ENCODE measurements around the gene ST8SIA6. TPM values are rescaled to one million over a fixed set of nuclear protein-coding genes. Genes with fewer than 3 reads are reported as not detected.

ST8SIA6 gene
- total and polyA plus RNA-seq, 4 experiments from 2014 or later, result 0.30 to 0.58 (median 0.52) TPM; not detected in 1

DNA sequence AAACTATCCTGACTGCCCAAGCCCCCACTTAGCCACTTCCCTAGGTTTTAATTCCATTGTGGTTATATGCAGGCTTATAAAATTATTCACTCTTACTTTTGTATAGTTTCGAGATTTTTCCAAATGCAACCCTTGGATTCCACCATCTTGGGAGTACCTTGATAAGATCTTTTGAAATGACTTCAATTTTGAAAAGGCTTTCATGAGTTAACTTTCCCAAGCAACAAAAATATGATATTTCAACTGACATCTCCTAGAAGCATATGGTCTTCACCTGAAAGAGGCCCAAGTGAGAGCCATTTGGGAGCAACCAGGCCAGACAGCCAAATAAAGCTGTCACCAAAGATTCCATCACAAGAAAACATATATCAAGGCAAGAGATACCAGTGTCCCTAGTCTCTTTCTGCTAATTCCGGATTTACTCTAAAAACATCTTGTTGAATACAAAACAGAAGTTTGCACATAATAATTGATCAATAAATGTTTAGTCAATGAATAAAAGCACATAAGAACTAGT is 1.7 kb upstream of the ST8SIA6 start:
- CTCF ChIA-PET (ENCODE audit: partially characterized antibody), result no interaction called here
- Mint-ChIP-seq H3K9me3 (no peaks in the 10 kb centered on the region), H3K4me1 (peaks cover 13 to 34% (median 17%) of the 10 kb centered on the region in 4 donors), H3K27me3 (peaks cover 5 to 6% of the 10 kb centered on the region in 2 donors), H3K27ac (no peak overlapping the region), H3K36me3 (no peaks in the 10 kb centered on the region), H3K4me3 (peak overlapping the region in 1 of 8 donors; percentile 34)
- POLR2A ChIA-PET (ENCODE audit: partially characterized antibody), result no interaction called here
- no peak for DNase-seq
- H3K4me3 ChIP-seq (ENCODE audit: low read length in 2 of 2), result no peak overlapping the region
- H3K36me3 ChIP-seq (ENCODE audit: insufficient read depth, low read length), result no peaks in the 10 kb centered on the region
- H3K27me3 ChIP-seq (ENCODE audit: insufficient read depth, low read length), result no peaks in the 10 kb centered on the region
- intact Hi-C loops (cut with micrococcal nuclease), result no loop called here
- H3K4me1 ChIP-seq (ENCODE audit: insufficient read depth, low read length), result peaks cover 9% of the 10 kb centered on the region
- no peaks in the 10 kb centered on the region for H3K9me3 ChIP-seq (ENCODE audit: control insufficient read depth in 1 of 2, low read length in 2 of 2)
- no peak overlapping the region for H3K27ac ChIP-seq (ENCODE audit: low read depth, low read length)

DNA sequence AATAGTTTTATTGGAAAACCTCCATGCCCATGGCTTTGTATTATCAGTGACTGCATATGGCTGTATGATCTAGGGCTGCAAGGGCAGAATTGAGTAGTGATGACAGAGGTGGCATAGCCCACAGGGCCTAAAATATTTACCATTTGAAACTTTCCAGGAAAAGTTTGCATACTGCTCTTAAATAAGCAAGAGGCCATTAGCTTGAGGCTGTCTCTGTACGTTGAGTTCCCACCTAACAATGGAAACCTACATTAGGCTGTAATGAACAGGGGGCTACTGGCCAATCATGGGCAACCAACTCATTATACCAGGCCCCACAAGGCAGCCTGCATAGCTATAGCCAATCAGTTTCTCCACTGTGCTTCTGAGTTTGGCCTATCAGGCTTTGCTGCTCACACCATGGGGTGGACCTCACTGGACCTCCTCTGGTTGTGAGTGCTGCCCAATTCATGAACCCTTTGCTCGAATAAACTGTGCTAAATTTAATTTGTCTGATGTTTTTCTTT is 673 bp upstream of the ST8SIA6 start:
- no peak for DNase-seq
- no peak overlapping the region for H3K27ac ChIP-seq (ENCODE audit: low read depth, low read length)
- Mint-ChIP-seq H3K27ac (peak overlapping the region in 2 of 7 donors; percentile 46 to 76), H3K27me3 (peaks cover 1 to 2% of the 10 kb centered on the region in 2 donors), H3K4me1 (peaks cover 13 to 34% (median 17%) of the 10 kb centered on the region in 4 donors), H3K9me3 (peaks cover 0 to 3% (median 0%) of the 10 kb centered on the region in 8 donors), H3K36me3 (peaks cover 0 to 2% of the 10 kb centered on the region in 2 donors), H3K4me3 (peak overlapping the region; percentile 84 to 95 (median 88))
- H3K36me3 ChIP-seq (ENCODE audit: insufficient read depth, low read length), result no peaks in the 10 kb centered on the region
- peak overlapping the region in 1 of 2 donors; percentile 30 for H3K4me3 ChIP-seq (ENCODE audit: low read length in 2 of 2)
- ChIA-PET CTCF (ENCODE audit: partially characterized antibody) (interaction anchor here (1.5 to 1.7 kb wide), 2 partner anchors 20 to 26 kb away, joined by 4 to 7 read pairs; no protein-coding TSS in a partner anchor), POLR2A (ENCODE audit: partially characterized antibody) (interaction anchor here (1.7 to 2.0 kb wide), 2 partner anchors 25 to 225 kb away, joined by 6 read pairs; no protein-coding TSS in a partner anchor)
- peaks cover 9% of the 10 kb centered on the region for H3K4me1 ChIP-seq (ENCODE audit: insufficient read depth, low read length)
- no peaks in the 10 kb centered on the region for H3K27me3 ChIP-seq (ENCODE audit: insufficient read depth, low read length)
- H3K9me3 ChIP-seq (ENCODE audit: control insufficient read depth in 1 of 2, low read length in 2 of 2), result no peaks in the 10 kb centered on the region
- intact Hi-C loops (cut with micrococcal nuclease), result no loop called here

DNA sequence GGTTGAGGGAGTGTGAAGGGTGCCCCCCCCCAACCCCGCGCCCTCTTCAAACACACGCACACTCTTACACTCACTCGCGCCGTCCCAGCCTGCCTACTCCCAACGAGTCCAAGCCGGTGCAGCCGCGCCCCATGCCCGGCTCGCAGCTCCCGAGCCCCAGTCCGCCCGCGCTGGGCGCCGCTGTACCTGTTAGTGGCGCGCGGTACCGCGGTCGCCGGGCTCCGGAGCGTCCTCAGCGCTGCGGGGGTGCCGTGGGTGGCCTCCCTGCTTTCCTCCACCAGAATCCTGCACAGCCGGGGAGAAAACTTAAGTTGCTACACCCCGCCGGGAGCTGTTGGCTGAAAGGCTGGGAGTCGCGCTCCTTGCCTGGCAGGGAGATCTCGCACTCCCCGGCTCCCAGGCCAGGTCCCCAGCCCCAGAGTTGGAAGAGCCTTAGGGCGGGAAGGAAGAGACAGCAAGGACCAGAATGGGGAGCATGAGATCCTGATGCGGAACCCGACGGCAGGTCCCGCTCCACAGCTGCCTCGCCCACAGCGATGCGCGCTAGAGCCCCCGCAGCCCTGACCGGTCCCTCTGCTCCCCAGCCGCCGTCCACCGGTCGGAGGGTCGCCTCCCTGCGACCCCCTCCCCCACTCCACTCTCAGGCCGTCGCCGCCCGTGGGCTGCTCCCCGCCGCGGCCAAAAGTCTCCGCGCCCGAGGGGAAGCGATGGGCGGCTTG is 863 bp downstream of the ST8SIA6 start:
- ChIA-PET POLR2A (ENCODE audit: partially characterized antibody) (interaction anchor here (0.9 to 2.0 kb wide), 5 partner anchors 24 to 224 kb away, joined by 3 to 6 read pairs (median 6); partner anchors contain the start of gene STAM), CTCF (ENCODE audit: partially characterized antibody) (interaction anchor here (0.6 to 1.5 kb wide), 4 partner anchors 18 to 503 kb away, joined by 3 to 5 read pairs (median 4); no protein-coding TSS in a partner anchor)
- peaks cover 0 to 2% of the 10 kb centered on the region in 2 donors for H3K36me3 Mint-ChIP-seq
- Histone ChIP-seq H3K36me3 (ENCODE audit: insufficient read depth, low read length) (no peaks in the 10 kb centered on the region), H3K4me3 (ENCODE audit: low read length in 2 of 2) (peak overlapping the region; percentile 27 to 56), H3K27ac (ENCODE audit: low read depth, low read length) (no peak overlapping the region), H3K27me3 (ENCODE audit: insufficient read depth, low read length) (no peaks in the 10 kb centered on the region), H3K9me3 (ENCODE audit: control insufficient read depth in 1 of 2, low read length in 2 of 2) (peaks cover 0 to 5% of the 10 kb centered on the region in 2 donors), H3K4me1 (ENCODE audit: insufficient read depth, low read length) (peaks cover 9% of the 10 kb centered on the region)
- intact Hi-C loops (cut with micrococcal nuclease), result loop anchor here (1.0 kb wide), 1 partner anchor 23 kb away; no protein-coding TSS in a partner anchor
- peak overlapping the region; percentile 87 to 92 (median 90) for H3K4me3 Mint-ChIP-seq
- peaks cover 13 to 34% (median 17%) of the 10 kb centered on the region in 4 donors for H3K4me1 Mint-ChIP-seq
- peak in 4 of 5 donors; percentile 29 to 43 (median 36) for DNase-seq
- peak overlapping the region in 6 of 7 donors; percentile 18 to 81 (median 38) for H3K27ac Mint-ChIP-seq
- H3K27me3 Mint-ChIP-seq, result peaks cover 1 to 2% of the 10 kb centered on the region in 2 donors
- H3K9me3 Mint-ChIP-seq, result peaks cover 0 to 11% (median 5%) of the 10 kb centered on the region in 8 donors

DNA sequence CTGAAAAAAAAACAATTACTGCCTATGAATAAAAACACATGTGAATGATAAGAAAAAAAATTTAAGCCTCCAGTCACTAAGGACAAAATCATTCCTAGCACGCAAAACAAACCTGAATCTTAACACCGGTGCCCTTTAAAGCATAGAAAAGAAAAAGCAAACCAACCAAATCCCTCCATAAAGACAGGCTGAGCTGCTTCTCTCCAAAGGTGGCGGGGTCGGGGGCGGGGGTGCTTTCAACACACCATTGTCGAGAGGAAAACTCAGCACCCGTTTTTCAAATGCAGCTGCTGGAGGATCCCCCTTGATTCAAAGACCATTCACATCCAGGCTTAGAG is 1.4 kb downstream of the ST8SIA6 start:
- peak overlapping the region in 1 of 2 donors; percentile 56 for H3K4me3 ChIP-seq (ENCODE audit: low read length in 2 of 2)

DNA sequence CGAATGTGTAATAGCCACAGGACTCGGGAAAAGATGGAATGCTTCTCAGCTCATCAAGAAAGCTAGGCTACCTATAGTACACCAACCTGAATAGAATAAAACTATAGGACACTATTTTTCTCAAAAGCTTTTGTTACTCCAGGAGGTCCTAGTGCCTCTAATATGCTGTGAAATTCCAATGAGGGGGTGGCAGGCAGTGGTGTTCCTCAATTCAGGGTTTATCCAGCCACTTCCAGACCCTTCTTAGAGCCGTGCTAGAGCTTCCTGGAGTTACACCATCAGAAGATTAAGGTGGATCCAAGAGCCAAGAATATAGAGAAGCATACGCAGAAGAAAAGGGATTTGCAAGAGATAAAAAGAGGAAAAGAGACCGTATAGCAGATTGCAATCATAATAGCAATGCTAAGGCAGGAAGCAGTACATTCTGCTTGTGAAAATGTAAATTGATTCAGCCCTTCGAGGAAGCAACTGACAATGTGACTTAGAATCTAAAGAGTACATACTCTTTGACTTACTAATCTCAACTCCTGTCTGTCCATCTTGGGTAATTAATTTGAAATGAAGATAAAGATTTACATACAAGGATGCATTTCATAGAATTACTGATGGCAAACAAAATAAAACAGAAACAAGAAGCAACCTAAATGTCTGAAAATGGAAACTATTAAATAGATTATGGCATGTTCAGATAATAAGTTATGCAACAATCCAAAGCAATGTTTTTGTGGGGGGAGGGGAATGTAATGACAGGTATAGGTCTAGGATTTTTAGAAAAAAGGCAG is 2.1 kb downstream of the ST8SIA6 start:
- H3K27me3 Mint-ChIP-seq, result peaks cover 0 to 1% of the 10 kb centered on the region in 2 donors
- H3K9me3 Mint-ChIP-seq, result peaks cover 0 to 22% (median 10%) of the 10 kb centered on the region in 8 donors
- intact Hi-C loops (cut with micrococcal nuclease), result no loop called here
- Histone ChIP-seq H3K9me3 (ENCODE audit: control insufficient read depth in 1 of 2, low read length in 2 of 2) (peaks cover 0 to 5% of the 10 kb centered on the region in 2 donors), H3K36me3 (ENCODE audit: insufficient read depth, low read length) (no peaks in the 10 kb centered on the region), H3K4me1 (ENCODE audit: insufficient read depth, low read length) (peaks cover 9% of the 10 kb centered on the region), H3K4me3 (ENCODE audit: low read length in 2 of 2) (no peak overlapping the region), H3K27me3 (ENCODE audit: insufficient read depth, low read length) (no peaks in the 10 kb centered on the region), H3K27ac (ENCODE audit: low read depth, low read length) (no peak overlapping the region)
- H3K4me3 Mint-ChIP-seq, result peak overlapping the region; percentile 2 to 89 (median 56)
- ChIA-PET POLR2A (ENCODE audit: partially characterized antibody) (interaction anchor here (0.6 to 1.7 kb wide), 4 partner anchors 23 to 224 kb away, joined by 3 to 6 read pairs (median 4); partner anchors contain the start of genes STAM and VIM), CTCF (ENCODE audit: partially characterized antibody) (interaction anchor here (0.8 kb wide), 1 partner anchor 174 kb away, joined by 3 read pairs; no protein-coding TSS in a partner anchor)
- no peak for DNase-seq
- peak overlapping the region in 4 of 7 donors; percentile 7 to 18 (median 12) for H3K27ac Mint-ChIP-seq
- H3K36me3 Mint-ChIP-seq, result peaks cover 2 to 5% of the 10 kb centered on the region in 2 donors
- peaks cover 13 to 34% (median 17%) of the 10 kb centered on the region in 4 donors for H3K4me1 Mint-ChIP-seq

More for the DNA sequence above, 1.4 kb downstream of the ST8SIA6 start:
- H3K4me1 Mint-ChIP-seq, result peaks cover 13 to 34% (median 17%) of the 10 kb centered on the region in 4 donors
- peaks cover 0 to 17% (median 9%) of the 10 kb centered on the region in 8 donors for H3K9me3 Mint-ChIP-seq
- H3K27me3 Mint-ChIP-seq, result peaks cover 0 to 1% of the 10 kb centered on the region in 2 donors
- ChIA-PET POLR2A (ENCODE audit: partially characterized antibody) (interaction anchor here (0.9 to 1.7 kb wide), 3 partner anchors 24 to 191 kb away, joined by 3 to 6 read pairs (median 5); partner anchors contain the start of gene STAM), CTCF (ENCODE audit: partially characterized antibody) (interaction anchor here (0.7 to 0.8 kb wide), 2 partner anchors 23 to 173 kb away, joined by 3 to 5 read pairs; no protein-coding TSS in a partner anchor)
- peaks cover 0 to 5% of the 10 kb centered on the region in 2 donors for H3K36me3 Mint-ChIP-seq
- no peak overlapping the region for H3K27ac ChIP-seq (ENCODE audit: low read depth, low read length)
- no peaks in the 10 kb centered on the region for H3K36me3 ChIP-seq (ENCODE audit: insufficient read depth, low read length)
- DNase-seq, result no peak
- intact Hi-C loops (cut with micrococcal nuclease), result loop anchor here (1.0 kb wide), 1 partner anchor 23 kb away; no protein-coding TSS in a partner anchor
- H3K27ac Mint-ChIP-seq, result peak overlapping the region in 4 of 7 donors; percentile 10 to 73 (median 28)
- H3K4me1 ChIP-seq (ENCODE audit: insufficient read depth, low read length), result peaks cover 9% of the 10 kb centered on the region
- peak overlapping the region; percentile 87 to 92 (median 90) for H3K4me3 Mint-ChIP-seq
- H3K27me3 ChIP-seq (ENCODE audit: insufficient read depth, low read length), result no peaks in the 10 kb centered on the region
- H3K9me3 ChIP-seq (ENCODE audit: control insufficient read depth in 1 of 2, low read length in 2 of 2), result peaks cover 0 to 5% of the 10 kb centered on the region in 2 donors

DNA sequence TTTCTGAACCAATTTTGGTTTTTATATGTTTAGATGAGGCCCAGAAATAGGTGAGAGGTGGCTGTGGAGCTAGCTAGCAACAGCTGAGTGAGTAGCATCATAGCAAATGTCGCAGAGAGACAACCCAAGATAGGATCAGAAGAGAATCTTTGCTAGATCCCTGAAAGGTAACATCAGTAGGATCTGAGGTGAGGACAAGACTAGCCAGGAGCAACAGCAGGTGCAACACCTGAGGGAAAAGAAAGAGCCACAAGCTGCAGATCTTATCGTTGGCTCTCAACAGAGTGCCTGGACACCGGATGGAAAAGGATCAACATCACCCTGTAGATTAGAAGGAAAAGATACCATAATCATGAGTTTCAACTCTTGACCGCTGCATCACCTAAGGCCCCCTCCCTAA is 4.4 kb downstream of the ST8SIA6 start:
- intact Hi-C loops (cut with micrococcal nuclease), result no loop called here
- CTCF ChIA-PET (ENCODE audit: partially characterized antibody), result interaction anchor here (1.0 to 2.8 kb wide), 3 partner anchors 8 to 41 kb away, joined by 3 to 11 read pairs (median 4); no protein-coding TSS in a partner anchor
- H3K27ac ChIP-seq (ENCODE audit: low read depth, low read length), result no peak overlapping the region

More for the DNA sequence above, 4.4 kb downstream of the ST8SIA6 start:
- Mint-ChIP-seq H3K27me3 (peaks cover 0 to 4% of the 10 kb centered on the region in 2 donors), H3K4me1 (peaks cover 13 to 24% (median 18%) of the 10 kb centered on the region in 4 donors), H3K27ac (no peak overlapping the region), H3K9me3 (peaks cover 0 to 27% (median 11%) of the 10 kb centered on the region in 8 donors), H3K36me3 (peaks cover 3 to 5% of the 10 kb centered on the region in 2 donors), H3K4me3 (no peak overlapping the region)
- no peaks in the 10 kb centered on the region for H3K36me3 ChIP-seq (ENCODE audit: insufficient read depth, low read length)
- H3K27me3 ChIP-seq (ENCODE audit: insufficient read depth, low read length), result no peaks in the 10 kb centered on the region
- DNase-seq, result no peak
- H3K4me1 ChIP-seq (ENCODE audit: insufficient read depth, low read length), result peaks cover 6% of the 10 kb centered on the region
- peaks cover 0 to 5% of the 10 kb centered on the region in 2 donors for H3K9me3 ChIP-seq (ENCODE audit: control insufficient read depth in 1 of 2, low read length in 2 of 2)
- no peak overlapping the region for H3K4me3 ChIP-seq (ENCODE audit: low read length in 2 of 2)
- POLR2A ChIA-PET (ENCODE audit: partially characterized antibody), result no interaction called here
